Measurements from ENCODE around the gene PGGHG.
"Not testable (repeated sequence)": the region's sequence is repeated elsewhere in the genome, so short reads cannot be mapped to it uniquely, and the experiment has no call there.

The PGGHG gene

DNA sequence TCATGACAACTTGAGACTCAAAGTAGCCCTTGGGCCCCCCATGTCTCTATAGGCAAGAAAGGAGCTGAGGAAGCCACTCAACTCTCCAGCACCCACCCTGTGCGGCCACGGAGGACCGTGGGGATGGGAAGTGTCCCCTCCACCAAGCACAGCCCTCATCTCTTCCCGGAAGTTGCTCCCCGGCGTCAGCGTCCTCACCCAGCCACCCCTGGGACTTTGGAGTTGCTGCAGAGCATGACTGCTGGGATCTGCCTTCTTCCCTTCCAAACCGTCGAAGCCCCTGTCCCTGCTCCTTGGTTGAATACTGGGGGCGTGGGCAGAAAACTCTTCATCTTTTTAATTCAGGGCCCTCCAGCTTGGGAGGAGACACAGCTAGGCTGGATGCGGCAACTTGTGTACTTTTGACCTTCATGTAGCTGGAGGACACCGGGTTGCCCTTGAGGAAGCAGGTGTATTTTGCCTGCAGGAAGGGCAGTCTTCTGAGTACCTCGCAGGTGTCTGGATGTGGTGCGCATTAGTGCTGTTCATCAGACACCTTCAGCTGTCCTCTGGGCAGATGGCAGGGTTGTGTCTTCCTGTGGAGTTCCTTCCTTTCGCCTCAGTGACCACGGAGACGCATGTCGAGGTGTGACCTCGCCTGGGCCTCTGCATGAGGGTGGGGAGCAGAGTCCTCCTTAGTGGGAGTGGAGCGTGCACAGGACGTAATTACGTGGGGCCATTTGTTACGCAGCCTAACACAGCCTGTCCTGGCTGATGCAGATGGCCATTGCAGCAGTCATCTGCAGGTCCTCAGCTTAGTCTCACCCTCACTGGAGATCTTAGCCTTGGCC lies 43.9 kb downstream of the PGGHG start:
- no peak for DNase-seq

DNA sequence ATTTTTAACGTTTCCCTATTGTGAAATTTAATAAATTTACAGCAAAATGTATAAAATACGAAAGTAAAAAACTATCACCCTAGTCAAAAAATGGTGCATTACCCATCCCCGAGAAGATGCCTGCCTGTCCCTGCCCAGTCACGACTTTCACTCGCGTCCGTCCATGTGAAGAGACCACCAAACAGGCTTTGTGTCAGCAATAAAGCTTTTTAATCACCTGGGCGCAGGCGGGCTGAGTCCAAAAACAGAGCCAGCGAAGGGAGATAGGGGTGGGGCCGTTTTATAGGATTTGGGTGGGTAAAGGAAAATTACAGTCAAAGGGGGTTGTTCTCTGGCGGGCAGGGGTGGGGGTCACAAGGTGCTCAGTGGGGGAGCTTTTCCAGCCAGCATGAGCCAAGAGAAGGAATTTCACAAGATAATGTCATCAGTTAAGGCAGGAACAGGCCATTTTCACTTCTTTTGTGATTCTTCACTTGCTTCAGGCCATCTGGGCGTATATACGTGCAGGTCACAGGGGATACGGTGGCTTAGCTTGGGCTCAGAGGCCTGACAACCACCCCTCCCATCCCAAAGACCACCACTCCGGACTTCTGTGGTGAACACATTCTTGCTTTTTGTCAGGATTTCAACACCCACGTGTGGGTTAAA lies 44.8 kb downstream of the PGGHG start:
- not testable (repeated sequence) for DNase-seq

DNA sequence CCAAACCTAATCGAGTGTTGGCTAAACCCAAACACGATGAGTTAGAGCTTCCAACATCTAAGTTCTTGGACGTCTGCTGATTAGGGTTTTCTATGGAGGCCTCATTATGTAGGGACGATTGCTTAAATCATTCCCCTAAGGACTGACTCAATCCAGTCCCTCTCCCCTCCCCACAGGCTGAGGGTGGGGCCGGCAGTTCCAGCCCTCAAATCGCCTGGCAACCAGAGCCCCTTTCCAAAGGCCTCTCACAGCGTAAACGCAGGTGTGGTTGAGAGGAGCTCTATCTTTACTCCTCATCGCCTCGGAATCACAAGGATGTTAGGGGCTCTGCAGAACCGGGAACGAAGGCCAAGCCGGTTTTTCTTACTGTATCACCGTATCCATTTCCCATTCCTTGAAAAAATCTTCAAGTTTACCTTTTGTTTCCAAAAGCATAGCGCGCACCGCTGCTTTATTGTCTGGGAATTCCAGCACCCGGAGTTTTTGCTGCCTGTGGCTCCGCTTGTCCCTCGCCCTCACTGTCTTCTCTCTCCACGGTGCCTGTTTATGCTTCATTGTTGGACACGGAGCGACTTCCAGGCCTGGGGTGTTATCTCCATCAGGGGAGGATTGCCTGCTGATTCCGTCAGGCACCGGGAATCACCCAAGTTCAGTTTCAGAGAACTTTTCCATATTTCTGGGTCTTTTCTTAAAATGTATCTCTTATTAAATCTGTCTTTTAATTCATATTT lies 45.5 kb downstream of the PGGHG start:
- DNase-seq = no peak

DNA sequence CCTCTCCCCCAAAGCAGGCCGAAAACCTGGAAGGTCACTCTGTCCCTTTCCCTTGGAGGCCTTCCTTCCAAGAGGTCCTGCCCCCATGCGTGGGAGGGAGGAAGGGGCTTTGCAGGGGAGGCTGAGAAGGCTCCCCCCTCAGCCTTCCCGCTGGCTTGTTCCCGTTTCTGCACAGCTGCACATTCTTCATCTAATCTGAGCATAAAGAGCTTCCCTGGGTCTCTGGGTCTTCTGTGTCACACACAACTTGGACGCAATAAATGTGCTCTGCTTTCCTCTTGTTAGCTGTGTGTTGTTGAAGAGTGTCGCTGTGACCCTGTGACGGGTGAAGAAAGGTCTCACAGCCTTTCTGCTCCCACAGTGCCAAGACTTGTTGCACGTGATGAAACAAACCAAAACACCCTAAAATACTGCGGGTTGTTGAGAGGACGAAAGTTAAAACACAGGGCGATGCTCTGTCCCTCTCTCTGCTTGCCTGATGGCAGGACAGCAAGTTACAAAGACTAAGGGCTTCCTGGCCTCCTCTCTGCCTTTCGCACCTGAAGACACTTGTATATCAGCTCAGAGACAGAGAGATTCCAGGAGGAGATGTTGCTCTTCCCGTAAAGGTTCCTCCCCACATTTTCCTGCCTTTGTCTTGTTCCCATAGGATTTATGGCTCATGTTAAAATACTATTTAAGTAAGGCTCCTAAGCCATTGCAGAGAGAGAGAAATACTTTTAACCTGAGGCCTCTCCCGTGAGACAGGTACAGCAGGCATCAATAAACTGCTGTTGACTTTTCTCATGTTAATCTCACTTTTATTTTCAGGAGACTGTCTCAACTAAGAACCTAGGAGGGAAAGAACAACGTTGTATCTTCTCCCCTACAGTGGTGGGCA lies 47.1 kb downstream of the PGGHG start:
- DNase-seq = no peak

DNA sequence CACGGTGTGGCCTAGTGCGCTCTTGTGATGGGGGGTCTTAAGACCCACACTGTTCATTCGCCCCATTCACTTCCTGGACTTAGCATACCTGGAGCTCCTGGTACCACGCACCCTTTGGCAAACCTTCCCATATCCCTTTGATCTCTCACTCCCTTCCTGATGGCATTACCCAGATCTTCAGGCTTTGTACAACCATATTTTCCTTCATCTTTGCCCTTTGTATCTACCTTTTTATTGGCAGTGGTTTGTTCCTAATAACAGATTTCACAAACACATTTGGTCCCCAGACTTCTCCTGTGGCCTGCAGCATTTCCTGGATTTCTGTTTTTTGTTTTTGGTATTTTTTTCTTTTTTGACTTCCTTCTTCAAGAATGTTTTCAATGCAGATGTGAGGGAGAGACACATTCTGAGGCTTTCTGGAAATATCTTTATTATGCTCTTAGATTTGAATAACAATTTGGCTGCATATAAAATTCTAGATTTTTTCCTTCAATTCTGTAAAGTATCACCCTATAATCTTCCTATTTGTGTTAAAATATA lies 47.8 kb downstream of the PGGHG start:
- DNase-seq = no peak

DNA sequence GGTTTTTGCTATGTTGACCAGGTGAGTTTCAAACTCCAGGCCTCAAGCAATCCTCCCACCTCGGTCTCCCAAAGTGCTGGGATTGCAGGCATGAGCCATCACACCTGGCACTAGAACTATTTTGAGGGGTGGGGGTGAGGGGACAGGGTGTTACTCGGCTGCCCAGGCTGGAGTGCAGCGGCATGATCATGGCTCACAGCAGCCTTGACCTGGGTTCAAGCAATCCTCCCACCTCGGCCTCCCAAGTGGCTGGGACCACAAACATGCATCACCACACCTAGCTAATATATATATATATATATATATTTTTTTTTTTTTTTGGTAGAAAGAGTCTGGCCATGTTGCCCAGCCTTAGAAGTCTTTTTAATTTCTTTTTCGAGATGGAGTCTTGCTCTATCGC lies 48.8 kb downstream of the PGGHG start:
- no peak for DNase-seq

DNA sequence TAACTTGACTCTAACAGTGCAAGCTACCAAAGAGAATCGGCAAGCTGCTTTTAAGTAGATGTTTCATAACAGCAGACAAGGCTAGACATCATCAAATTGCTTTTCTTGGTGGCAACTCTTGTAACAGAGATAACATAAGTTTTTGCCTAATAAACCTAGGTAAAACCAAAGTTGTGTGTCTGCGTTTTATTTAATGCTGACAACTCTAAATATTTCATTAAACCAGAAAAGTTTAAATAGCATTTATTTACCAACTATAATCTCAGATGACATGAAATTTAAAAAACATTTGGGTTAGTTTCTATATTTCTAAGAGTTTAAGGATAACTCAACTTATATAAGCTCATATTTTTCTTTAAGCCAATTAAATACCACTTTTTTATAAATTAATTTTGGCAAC lies 51.0 kb downstream of the PGGHG start:
- no peak for DNase-seq

DNA sequence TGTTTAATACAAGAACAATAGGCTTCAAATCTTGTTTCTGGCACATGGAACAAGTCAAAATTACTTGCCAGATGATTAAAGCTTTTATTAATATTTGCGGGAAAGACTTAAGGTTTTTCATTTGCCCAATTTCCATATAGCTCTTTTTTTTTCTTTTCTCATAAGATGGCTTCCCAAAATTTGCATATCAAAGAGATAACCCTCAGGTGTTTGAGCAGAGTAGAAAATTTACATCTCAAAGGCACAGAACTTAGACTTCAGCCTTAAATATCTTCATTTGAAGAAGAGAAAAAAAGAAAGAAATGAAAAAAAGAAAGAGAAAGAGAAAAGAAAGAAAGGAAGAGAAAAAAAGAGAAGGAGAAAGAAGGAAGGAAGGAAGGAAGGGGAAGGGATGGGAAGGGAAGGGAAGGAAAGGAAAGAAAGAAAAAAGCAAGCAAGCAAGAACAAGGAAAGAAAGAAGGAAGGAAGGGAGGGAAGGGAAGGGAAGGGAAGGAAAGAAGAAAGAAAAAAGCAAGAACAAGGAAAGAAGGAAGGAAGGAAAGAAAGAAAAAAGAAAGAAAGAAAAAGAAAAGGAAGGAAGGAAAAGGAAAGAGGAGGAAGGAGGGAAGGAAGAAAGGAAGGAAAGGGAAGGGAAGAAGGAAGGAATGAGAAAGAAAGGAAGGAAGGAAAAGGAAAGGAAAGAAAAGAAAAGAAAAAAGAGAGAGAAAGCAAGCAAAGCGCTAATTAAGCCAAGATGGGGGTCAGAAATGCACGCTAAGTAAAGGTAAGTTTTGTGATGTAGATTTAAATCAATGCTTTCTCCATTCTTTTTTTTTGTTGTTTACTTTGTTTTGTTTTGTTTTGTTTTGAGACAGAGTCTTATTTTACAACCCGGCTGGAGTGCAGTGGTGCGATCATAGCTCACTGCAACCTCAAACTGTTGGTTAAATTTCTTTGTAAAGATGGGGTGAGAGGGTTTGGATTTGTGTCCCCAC lies 51.9 kb downstream of the PGGHG start:
- no peak for DNase-seq

DNA sequence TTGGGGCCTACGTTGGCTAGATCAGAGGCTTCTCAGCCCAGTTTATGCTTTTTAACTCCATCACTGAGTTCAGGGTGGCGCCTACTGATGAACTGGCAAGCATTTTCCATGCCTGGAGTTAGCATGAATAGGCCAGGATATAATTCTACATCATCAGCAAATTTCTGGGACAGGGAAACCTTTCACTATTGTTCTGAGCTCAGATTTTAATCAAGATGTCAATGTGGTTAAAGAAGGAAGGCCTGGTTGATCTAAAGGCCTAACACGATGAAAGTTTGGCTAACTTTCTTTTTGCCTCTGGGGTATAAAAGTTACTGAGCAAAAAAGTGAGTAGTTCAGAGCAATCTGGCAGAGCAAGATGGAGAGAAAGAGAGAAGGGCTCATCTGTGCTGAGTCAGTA lies 53.4 kb downstream of the PGGHG start:
- DNase-seq = no peak

DNA sequence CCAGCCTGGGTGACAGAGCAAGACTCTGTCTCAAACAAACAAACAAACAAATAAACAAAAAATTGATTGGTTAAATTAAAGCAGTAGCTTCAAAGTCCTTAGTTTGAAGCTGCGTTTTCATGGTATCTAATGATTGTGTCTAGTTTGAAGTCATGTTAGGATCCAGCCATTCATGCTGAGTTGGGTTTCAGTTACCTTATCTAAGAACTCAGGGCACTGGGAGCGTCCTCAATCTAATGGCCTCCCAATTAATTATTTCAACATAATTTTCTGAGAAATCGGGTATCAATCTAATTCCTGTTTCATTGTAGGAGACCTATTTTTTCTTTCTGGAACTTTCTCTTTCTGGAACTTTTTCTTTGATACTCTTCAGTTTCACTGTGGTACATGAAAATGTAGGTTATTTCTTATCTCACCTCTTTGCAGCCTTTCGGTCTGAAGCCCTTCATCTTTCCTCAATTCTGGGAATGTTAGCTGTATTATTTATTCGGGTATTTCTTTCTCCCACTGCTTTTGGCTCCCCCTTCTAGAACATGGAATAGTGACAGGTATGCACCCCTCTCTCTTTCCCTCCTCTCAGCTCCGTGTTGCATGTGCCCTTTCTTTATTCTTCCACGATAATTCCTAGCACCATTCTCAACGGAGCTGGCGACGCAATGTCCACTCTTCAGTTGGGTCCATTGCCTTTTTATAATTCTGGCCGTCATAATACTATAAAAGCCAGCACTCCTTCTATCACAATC lies 56.1 kb downstream of the PGGHG start:
- no peak for DNase-seq

Measured in CD4-positive, alpha-beta T cell treated with Interleukin-1 beta for 1 hour (primary cell).